ENCODE data around the gene NRN1L.

GRCh38 chr16:67862623-67863583, 21.8 kb upstream of the NRN1L start:
- TF ChIP-seq, protein P1, sequence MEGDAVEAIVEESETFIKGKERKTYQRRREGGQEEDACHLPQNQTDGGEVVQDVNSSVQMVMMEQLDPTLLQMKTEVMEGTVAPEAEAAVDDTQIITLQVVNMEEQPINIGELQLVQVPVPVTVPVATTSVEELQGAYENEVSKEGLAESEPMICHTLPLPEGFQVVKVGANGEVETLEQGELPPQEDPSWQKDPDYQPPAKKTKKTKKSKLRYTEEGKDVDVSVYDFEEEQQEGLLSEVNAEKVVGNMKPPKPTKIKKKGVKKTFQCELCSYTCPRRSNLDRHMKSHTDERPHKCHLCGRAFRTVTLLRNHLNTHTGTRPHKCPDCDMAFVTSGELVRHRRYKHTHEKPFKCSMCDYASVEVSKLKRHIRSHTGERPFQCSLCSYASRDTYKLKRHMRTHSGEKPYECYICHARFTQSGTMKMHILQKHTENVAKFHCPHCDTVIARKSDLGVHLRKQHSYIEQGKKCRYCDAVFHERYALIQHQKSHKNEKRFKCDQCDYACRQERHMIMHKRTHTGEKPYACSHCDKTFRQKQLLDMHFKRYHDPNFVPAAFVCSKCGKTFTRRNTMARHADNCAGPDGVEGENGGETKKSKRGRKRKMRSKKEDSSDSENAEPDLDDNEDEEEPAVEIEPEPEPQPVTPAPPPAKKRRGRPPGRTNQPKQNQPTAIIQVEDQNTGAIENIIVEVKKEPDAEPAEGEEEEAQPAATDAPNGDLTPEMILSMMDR (IDR thresholded peaks at IDR 0.05): no peak
- TF ChIP-seq POLR2A (IDR thresholded peaks at IDR 0.05) (no peak), POLR2AphosphoS5 (IDR thresholded peaks at IDR 0.05) (no peak)
